GM20431 (cell line): Measurements from ENCODE around the gene SASH3.

Source experiments
- in situ Hi-C: fragments of 300-500 bp; cut with MseI, MboI; formaldehyde crosslinking; loops from one replicate; pipeline ENCODE4 v1.15.0; 2020; ENCODE audit warnings: low sequenced_read_pairs; ENCODE audit not compliant: unreplicated experiment

SASH3 gene

GRCh38 chrX:129843459-129844306 lies 63.9 kb downstream of the SASH3 start, which contains the start of gene ZDHHC9:
TSS of gene ZDHHC9 (minus strand) at chrX:129843886. CDS start at chrX:129841945, 1,941 bp downstream.
- in situ Hi-C loops: no loop called here
